HG03342 (cell line): ENCODE measurements around the gene GAB4.
"Not testable (repeated sequence)": the region's sequence is repeated elsewhere in the genome, so short reads cannot be mapped to it uniquely, and the experiment has no call there.

Experiments
- ATAC-seq: cut with Tn5 transposase; IDR thresholded peaks from one replicate; pipeline ENCODE4 v1.9.1; 2021; ENCODE audit warnings: mild to moderate bottlenecking, moderate library complexity; ENCODE audit not compliant: unreplicated experiment

Gene GAB4

DNA sequence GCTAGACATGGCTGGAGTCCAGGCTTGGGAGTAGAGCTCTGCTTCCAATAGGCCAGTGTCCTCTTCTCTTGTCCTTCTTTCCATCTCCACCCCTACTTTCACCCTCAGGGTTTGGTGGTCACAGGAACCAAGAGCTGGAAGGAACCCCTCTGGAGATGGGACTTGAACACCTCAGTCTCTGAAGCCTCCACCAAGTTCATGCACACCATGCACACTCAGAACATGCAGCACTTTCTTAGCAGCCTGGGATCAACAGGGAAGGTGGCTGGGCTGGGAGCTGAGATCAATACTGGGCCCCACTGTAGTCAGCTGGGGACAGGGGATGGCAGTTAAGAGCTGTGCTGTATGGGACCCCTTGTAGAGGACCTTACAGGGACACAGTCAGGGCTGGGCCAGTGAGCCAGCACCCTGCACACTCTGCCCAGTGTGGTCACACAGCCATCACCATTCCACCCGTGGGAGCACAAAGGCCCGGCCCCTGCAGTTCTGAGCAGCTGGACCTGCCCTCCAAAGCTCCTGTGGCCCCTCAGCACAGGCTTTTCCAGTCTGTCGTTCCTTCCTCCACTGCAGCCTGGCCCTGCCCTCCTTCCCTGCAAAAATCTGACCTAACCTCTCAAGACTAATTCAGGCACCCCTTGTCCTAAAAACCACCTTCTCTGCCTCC is 47.7 kb downstream of the GAB4 start:
- ATAC-seq = no peak

DNA sequence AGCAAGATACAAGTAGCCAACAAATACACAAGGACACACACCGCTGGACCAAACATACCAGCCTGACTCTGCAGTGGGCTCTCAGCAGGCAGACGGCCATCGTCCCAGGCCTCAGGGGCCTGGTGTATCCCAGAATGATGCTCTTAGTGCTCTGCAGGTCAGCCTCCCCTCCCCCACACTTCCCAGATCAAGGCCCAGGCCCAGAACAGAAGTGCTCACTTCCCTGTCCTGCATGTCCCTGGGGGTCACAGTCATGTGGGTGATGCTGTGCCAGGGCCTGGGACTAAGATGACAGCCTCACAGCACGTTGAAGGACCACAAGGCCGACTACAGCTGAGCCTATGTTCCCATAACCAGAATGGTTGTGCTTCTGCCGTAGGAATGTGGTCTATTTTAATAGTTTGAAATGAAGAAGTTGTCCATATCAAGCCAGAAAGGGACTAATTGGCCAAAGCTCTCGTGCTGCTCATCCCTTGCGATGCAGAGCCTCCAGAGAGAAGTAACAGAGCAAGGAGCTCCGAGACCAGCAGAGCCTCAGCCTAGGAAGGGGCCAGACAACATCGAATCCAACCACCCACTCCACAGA is 48.6 kb downstream of the GAB4 start:
- no peak for ATAC-seq

DNA sequence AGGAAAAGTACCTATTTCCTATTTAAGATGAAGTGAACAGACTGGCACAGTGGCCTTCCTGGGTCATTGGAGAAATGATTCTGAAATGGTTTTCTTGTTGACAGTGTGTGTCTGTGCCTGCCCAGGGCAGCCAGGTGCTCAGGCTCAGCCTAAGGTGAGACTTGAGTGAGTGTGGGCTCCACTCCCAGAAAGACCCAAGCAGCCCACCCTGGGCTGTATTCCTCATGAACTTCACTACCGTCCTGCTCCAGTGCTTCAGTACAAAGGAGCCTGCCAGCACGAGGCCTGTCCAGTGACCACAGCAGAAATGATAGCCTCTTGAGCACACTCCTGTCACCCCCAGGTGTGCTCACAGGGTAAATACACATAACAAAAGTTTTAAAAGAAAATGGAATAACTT is 49.5 kb downstream of the GAB4 start:
- ATAC-seq = no peak

DNA sequence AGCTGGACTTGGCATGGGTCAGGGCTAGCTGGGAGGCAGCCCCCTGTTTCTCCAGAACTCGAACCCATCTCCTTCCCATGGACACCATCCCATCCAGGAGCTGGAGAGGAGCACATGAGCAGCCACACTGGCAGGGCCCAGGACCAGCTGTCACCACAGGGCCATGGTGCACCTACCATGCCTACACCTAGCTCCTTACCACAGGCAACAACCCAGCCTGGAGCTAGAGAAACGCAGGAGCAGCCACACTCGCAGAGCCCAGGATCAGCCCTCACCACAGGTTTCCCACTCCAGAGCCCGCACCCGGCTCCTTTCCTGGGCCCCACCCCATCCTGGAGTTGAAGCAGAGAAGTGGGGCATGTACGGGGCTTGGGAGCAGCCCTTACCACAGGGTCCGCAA is 50.2 kb downstream of the GAB4 start:
- ATAC-seq = no peak

DNA sequence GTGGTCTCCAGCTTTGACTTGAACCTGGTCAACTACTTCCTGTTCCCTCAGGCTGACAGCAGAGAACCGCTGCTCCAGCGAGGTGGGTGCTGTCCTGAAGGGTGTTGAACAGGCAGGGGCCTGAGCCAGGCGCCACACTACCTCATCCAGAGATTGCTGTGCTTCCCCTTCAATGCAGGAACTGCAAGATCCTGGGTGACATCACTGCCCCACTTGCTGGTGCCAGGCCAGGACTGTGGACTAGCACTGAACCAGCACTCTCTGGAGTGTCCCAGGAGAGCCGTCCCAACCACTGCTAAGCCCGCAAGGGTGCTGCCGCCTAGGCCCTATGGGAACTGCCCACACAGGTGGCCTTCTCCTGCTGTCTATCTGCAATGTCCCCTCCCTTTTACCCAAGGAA is 51.7 kb downstream of the GAB4 start:
- ATAC-seq = no peak

DNA sequence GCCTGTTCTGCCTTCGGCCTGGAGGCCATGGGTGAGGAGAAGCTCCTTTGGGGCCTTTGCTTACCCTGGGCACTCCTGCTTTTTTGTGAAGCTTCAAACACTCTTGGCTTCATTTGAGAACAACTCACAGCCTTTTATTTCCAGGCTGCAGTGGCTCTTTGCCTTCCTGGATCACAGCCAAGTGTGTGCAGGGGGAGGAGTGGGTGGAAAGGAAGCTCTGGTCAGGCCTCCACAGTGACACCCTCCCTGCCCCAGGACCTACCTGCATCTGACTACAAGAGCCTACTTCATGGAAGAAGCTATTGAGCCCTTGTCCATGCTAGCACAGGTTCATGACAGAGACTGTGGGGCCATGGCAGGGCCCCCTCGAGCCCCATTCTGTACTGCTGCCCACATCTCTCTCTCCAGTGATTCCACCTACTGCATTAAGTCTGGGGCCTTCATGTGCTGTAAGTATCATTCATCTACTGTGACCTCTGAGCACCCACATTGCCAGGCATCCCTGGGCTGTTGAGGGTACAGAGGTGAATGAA is 52.3 kb downstream of the GAB4 start:
- ATAC-seq = no peak

DNA sequence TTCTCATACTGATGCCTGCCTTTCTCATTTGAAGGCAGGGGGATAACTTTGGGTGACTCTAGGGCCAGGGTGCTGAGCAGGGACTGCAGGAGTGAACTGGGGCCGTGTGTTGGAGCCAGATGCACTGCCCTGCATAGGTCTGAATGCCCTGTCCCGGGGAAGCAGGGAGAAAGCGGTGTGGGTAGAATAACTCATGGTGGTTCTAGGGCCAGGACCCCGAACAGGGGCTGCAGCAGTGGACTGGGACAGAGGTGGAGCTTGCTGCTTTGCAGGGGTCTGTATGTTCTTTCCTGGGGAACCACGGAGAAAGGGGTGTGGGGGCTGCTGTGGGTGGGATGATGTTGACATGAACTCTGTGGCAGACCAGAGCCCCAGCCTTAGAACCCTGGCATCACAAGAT is 52.9 kb downstream of the GAB4 start:
- ATAC-seq = no peak

DNA sequence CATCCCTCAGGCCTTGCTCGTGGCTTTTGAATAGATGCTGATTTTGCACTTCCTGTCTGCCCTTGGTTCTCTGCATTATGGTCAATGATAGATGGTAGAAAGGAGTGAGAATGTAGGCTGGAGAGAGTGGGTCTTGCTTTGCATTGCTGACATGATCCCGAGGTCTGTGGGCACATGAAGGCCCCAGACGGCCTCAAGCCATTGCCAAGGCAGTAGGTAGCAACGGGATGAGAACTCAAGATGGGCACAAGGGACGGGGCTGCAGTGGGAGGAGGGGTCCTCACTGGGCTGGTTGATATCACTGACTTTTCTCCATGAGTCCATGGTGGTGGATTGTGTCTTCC is 54.0 kb downstream of the GAB4 start:
- ATAC-seq = no peak

DNA sequence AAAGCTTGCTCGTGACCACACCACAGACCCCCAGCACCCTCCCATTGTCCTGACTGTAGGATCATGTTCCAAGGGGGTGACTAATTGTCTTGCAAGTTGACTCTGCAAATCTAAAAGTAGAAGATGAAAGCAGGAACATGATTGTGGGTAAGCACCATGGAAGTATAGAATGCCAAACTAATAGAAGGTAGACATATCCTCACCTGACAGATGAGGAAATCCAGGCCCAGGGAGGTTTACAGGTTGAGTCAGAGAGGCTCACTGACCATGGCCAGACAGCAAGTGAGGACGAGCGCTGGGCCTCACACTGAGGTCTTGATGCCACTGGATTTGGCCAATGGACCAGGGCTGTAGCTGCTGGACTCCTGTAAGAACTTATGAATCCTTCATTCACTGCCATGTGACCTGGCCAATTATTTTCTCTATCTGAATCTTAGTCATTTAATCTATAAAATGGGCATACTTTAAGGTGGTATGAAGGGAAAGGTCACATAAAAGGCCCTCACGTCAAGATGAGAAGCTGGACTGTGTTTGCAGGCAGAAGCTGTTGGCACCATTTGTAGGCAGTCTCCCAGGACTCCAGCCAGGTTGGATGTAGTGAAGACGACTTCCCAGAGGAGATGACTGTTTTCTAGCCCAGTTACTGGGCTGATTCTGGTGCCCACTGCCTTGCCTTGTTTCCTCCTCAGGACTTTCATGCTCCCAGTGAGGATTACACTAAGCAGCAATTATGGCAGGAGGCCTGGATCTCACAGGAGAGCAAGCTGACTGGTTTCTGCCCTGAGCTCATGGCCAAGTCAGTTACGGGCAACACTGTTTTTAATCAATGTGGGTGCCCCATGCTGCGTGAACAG is 54.6 kb downstream of the GAB4 start:
- ATAC-seq = no peak

DNA sequence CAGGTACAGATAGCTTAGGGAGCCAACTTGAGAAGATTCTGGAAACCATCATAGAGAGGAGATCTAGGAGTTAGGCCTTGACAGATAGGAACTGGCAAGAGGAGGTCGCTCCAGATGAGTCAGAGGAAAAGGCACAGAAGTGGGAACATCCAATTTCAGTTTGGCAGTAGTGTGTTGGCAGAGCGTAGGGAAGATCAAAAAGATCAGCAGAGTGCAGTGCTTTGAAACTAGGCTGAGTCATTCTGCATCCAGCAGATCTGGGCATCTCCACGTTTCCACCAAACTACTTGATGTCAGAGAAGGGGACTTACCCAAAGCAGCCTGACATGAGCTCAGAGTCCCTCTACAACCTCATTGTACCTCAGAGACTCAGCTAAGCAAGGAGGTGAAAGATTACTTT is 58.5 kb downstream of the GAB4 start:
- ATAC-seq = no peak

DNA sequence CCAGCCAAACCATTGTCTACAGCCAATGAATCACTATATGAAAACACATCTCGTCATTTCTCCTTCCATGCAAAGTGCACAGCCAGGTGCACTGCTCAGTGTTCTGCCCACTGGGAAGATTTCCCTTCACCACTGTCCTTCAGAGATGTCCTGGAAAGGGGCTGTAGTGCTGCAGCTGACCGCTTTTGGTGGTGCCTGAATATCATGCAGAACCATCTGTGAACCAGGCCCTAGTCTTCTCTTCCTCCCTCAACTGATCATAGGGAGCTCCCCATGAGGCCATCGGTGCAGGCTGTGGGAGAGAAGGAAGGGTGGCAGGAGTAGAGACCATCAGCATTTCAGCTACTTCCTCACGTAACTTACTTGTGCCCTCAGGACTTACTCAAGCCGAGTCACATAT is 70.2 kb downstream of the GAB4 start:
- no peak for ATAC-seq

DNA sequence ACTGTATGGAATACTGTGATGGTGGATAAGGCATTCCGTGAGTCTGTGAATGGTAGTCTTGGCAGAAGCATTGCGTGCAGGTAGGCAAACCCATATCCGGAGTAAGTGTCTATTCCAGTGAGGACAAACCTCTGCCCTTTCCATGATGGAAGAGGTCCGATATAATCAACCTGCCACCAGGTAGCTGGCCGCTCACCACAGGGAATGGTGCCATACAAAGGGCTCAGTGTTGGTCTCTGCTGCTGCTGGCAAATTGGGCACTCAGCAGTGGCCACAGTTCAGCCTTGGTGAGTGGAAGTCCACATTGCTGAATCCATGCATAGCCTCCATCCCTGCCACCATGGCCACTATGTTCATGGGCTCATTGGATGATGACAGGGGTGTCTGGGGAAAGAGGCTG is 70.8 kb downstream of the GAB4 start:
- not testable (repeated sequence) for ATAC-seq

DNA sequence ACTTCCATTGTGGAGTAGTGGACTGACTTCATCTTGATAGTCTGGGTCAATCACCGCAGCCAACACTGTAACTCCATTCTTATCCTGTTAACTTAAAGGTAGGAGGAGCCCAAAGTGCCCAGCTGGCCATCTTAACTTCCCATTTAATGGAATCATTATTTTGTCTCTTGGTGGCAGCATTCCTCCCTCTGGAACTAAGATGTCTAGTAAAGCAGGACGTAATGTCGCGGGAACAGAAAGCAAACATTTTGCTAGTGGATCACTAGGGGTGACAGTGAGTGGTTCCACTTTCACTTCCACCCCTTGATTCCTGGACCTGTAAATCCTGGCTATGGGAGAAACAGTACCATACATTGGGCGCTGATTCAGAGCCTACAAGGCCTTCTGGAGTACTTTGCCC is 71.4 kb downstream of the GAB4 start:
- no peak for ATAC-seq

DNA sequence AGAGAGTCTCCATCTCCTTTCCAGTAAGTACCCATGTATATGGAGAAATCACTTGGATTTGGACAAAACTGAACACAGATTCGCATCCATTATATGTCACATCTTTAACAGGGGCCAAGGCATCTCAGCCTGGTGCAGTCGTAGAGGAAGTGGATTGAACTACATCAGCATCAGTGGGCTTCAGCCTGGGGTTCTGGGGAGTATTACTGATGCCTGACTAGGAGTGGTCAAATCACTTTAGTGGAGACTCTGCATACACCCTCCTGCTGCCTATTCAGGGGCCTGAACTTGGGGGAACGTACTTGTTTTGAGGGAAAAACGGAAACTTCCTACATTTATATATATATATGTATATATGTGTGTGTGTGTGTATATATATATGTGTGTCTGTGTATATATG is 72.8 kb downstream of the GAB4 start:
- ATAC-seq = no peak

DNA sequence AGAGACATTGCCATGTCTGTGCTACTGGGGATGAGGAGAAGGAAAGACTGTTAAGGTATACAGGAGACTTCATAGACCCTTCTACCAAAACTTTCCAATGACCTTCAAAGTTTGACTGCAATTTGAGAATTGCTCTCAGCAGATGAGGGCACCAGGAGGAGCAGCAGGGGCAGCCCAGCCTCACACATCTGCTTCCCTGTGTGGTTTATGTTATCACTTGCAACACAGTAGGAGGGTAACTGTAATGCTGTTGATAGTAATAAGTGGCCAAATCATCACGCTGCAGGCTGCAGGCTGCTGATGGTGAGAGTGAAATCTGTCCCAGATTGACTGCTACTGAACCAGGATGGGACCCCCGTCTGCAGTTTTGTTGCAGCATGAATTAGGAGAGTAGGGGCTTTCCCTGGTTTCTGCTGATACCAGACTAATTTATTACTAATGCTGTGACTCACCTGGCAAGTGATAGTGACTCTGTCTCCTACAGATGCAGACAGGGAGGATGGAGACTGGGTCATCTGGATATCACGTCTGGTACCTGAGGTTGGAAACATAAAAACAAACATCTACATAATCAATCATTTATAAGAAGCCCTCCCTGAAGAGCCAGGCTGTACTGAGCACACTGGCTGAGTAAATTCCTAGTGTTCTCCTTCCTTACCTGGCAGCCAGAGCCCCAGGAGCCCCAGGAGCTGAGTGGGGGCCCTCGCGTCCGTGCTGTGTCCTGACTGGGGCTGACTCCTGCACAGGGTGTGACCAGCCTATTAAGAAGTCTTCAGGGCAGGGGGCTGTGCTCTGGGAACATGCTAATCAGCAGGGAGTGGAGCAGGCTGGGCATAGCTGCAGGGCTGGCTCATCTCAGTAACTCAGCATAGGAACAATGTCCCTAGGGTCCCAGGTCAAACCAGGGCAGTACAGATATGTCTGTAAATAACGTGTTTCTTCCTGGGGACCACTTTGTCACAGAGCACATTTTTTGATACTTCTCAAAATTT is 74.4 kb downstream of the GAB4 start:
- ATAC-seq = no peak

DNA sequence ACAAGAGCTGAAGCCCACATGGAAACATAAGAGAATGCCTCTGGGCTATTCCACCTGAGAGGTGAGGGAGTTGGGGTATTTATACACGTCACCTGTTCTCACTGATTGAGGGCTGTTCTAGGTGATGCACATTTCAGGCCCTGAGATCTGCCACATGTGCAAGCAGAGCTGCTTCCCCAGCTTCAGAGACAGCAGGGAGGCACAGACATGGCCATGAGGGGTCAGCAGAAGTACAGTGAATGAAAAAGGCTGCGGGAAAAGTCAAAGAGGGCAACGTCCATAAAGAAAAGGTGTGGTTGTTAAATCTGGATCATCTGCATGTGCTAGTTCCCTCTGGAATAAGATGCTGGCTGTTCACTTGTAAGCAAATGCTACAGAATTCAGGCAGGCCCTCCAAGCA is 75.4 kb downstream of the GAB4 start:
- no peak for ATAC-seq

DNA sequence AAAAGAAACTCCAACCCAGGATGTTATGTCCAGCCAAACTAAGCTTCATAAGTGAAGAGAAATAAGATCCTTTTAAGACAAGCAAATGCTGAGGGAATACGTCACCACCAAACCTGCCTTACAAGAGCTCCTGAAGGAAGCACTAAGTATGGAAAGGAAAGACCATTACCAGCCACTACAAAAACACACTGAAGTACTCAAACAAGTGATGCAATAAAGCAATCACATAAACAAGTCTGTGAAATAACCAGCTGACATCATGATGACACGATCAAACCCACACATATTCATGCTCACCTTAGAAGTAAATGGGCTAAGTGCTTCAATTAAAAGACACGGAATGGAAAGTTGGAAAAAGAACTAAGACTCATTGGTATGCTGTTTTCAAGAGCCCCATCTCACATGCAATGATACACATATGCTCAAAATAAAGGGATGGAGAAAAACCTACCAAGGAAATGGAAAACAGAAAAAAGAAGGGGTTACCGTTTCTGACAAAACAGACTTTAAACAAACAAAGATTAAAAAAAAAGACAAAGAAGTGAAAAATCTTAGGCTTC is 82.5 kb downstream of the GAB4 start:
- ATAC-seq = no peak

DNA sequence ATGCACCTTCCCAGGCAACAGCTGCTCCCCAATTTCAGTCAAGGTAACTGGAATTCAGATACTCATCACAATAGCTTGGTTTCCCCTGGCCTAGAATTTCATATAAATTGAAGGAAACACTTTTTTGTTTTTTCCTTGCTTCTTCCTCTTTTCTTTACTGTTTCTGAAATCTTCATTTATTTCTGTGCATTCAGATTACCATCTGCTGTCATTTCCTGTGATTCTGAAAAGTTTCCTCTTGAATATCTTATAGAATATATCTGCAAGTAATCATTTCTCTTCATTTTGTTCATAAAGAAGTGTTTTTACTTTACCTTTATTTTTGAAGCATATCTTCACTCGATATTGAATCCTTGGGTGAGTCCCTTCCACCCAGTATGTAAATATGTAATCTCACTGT is 85.3 kb downstream of the GAB4 start:
- ATAC-seq = no peak

DNA sequence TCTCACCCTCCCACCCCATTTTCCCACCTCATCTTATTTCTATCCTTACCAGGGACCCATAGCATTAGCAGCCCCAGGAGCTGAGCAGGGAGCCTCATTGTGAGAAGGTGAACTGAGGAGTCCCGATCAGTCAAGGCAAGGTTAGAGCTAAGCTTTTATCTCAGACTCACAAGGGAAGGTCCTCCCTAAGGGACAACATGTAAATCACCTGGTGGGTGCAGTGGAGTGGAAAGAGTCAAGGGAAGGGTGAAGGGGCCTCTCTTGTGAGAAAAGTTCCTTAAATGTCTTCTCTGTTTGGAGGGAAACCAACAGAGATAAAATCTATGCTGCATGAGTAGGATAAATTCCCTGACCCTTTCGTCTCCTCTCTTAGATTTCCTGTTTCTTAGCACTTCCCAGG is 85.9 kb downstream of the GAB4 start:
- ATAC-seq = no peak

DNA sequence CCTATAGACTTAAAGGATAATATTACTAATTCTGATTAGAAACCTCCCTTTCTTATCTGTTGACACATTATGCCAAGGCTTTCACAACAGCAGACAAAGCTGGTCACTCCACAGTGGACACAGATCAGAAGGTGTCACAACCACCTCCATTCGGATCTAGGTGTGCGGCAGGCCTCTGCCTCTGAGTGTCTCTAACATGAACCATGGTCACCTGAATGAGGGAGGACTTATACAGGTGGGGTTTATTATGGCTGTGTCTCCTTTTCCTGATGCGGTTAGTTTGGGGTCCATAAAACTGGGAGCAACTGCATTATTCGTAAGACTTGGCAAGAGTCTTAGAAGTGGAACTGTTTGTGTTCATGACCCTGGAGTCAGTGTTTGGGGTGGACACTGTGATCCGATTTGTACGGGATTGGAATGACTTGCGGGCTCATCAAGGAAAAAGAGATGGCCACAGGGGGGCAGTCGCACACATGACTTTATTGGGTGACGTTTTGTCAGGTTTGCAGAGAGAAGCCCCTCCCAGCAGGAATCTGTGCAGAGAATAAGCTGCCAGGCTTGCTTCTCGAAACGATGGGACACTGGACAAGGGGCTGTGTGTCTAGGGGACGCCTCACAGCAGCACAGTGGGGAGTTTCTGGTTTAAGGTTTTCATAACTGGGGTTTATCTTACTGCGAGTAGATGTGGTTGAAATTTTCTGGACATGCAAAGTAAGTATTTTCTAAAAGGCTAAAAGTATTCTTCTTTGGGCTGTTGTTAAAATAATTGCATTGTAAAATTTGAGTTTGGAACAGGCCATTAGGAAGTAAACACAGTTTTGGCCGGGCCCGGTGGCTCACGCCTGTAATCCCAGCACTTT is 90.6 kb downstream of the GAB4 start:
- ATAC-seq = no peak
